Fibroblast of mammary gland (primary cell): ENCODE results near the gene IL1RAPL1.

Source experiments
- DNase-seq: peaks from one replicate; pipeline ENCODE4 v3.0.0-alpha.2; 2010; ENCODE audit warnings: low read depth
- H3K4me3 ChIP-seq: 2 replicates; pipeline ENCODE4 v1.5.1; 2011; ENCODE audit warnings: low read depth, mild to moderate bottlenecking, low read length, moderate library complexity; ENCODE audit not compliant: control insufficient read depth
- CTCF ChIP-seq: conservative IDR thresholded peaks from 2 replicates; pipeline ENCODE4 v1.5.1; 2011; ENCODE audit warnings: low read depth, low read length, inconsistent platforms; ENCODE audit not compliant: control insufficient read depth, insufficient read depth

The IL1RAPL1 gene

GRCh38 chrX:29040160-29040559 lies 452.9 kb downstream of the IL1RAPL1 start:
- TF ChIP-seq CTCF = no peak
- H3K4me3 ChIP-seq = no peak overlapping the region
- no peak for DNase-seq

GRCh38 chrX:29042341-29042740 lies 455.1 kb downstream of the IL1RAPL1 start:
- TF ChIP-seq CTCF = no peak
- H3K4me3 ChIP-seq = no peak overlapping the region
- DNase-seq = no peak

GRCh38 chrX:29043746-29044145 lies 456.5 kb downstream of the IL1RAPL1 start:
- H3K4me3 ChIP-seq = no peak overlapping the region
- no peak for DNase-seq
- TF ChIP-seq CTCF = no peak

- TF ChIP-seq CTCF = peak; percentile 7
- no peak overlapping the region for H3K4me3 ChIP-seq
- DNase-seq = peak; percentile 1
These were observed 457.4 kb downstream of the IL1RAPL1 start for GRCh38 chrX:29044423-29045184.

GRCh38 chrX:29065477-29065876 lies 478.2 kb downstream of the IL1RAPL1 start:
- no peak for DNase-seq
- TF ChIP-seq CTCF = no peak

GRCh38 chrX:29066516-29066915 lies 479.3 kb downstream of the IL1RAPL1 start:
- DNase-seq = no peak
- H3K4me3 ChIP-seq = no peak overlapping the region
- TF ChIP-seq CTCF = no peak

More at GRCh38 chrX:29065477-29065876, 478.2 kb downstream of the IL1RAPL1 start:
- no peak overlapping the region for H3K4me3 ChIP-seq
